ENCODE measurements around the gene PIGP.

DNA sequence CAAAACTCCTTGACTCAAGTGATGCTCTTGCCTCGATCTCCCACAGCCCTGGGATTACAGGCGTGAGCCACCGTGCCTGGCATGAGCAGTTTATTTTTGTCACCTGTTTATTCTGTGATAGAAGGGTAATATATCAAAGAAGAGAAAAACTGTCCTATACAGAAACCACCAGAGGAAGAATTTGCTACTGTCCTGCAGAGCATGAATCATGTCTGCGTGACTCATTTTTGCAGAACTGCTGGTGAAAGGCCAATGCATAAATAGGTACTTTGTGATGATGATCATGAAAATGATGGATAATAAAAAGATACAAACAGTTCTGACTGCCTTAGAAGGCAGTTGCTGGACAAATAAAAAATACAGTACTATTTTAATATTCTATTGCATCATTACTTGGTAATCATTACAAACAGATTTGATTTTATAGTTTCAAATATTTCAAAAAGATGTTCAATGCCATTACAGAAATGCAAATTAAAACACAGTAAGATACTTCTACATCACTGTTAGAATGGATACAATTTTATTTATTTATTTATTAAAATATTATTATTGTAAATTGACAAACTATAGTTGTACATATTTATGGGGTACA lies 39.9 kb downstream of the PIGP start:
- TF ChIP-seq, protein P1, sequence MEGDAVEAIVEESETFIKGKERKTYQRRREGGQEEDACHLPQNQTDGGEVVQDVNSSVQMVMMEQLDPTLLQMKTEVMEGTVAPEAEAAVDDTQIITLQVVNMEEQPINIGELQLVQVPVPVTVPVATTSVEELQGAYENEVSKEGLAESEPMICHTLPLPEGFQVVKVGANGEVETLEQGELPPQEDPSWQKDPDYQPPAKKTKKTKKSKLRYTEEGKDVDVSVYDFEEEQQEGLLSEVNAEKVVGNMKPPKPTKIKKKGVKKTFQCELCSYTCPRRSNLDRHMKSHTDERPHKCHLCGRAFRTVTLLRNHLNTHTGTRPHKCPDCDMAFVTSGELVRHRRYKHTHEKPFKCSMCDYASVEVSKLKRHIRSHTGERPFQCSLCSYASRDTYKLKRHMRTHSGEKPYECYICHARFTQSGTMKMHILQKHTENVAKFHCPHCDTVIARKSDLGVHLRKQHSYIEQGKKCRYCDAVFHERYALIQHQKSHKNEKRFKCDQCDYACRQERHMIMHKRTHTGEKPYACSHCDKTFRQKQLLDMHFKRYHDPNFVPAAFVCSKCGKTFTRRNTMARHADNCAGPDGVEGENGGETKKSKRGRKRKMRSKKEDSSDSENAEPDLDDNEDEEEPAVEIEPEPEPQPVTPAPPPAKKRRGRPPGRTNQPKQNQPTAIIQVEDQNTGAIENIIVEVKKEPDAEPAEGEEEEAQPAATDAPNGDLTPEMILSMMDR (IDR thresholded peaks at IDR 0.05; ENCODE audit: insufficient read depth, low read depth, low read length): no peak
- TF ChIP-seq EZH2 (IDR thresholded peaks at IDR 0.05; ENCODE audit: insufficient read depth, low read length): no peak
